B cell (primary cell): ENCODE data around the gene PARD3. TPM values are rescaled to one million over a fixed set of nuclear protein-coding genes. Genes with fewer than 3 reads are reported as not detected.

Experiments used
- ATAC-seq: fragments of 200-7000 bp; cut with Tn5 transposase; one replicate; pipeline ENCODE4 v1.10.0; 2021; ENCODE audit warnings: low read depth, mild to moderate bottlenecking, moderate number of reproducible peaks, moderate library complexity
- CTCF ChIA-PET: fragments of 350-600 bp; sonication (Branson Sonifier 250); formaldehyde crosslinking; loops from one replicate; lab custom pipeline; 2021; ENCODE audit warnings: antibody characterized with exemption, inconsistent platforms; lab: Charles Lee
- POLR2A ChIA-PET: fragments of 350-600 bp; sonication (Branson Sonifier 250); formaldehyde crosslinking; loops from one replicate; lab custom pipeline; 2021; ENCODE audit warnings: antibody characterized with exemption; lab: Charles Lee
- DNase-seq: peaks from one replicate; pipeline ENCODE4 v3.0.0; 2013
- H2AFZ ChIP-seq: 2 replicates; pipeline ENCODE4 v1.6.1; 2012; ENCODE audit warnings: mild to moderate bottlenecking, low read depth, low read length; ENCODE audit not compliant: insufficient read depth, poor library complexity, severe bottlenecking
- H3K27ac ChIP-seq, 2 donors: 1 replicate in 1 of 2; 2 replicates in 1 of 2; pipeline ENCODE4 v1.5.1; 2012 to 2013; ENCODE audit warnings: low read length in 2 of 2, mild to moderate bottlenecking in 2 of 2, moderate library complexity in 1 of 2
- H3K27me3 ChIP-seq, 4 experiments: fragments of 200-600 bp in 1 of 4; sonication (generic) in 1 of 4; replicated peaks in 1 of 4; 1 replicate in 2 of 4; 2 replicates in 2 of 4; pipeline versions ENCODE4 v1.6.1 to v1.7.0; 2013 to 2016; ENCODE audit warnings: low read length in 3 of 4, mild to moderate bottlenecking in 2 of 4, mixed read lengths in 1 of 4, moderate library complexity in 1 of 4; ENCODE audit not compliant: insufficient read depth in 4 of 4, control insufficient read depth in 3 of 4; ENCODE audit errors: control extremely low read depth in 1 of 4
- H3K36me3 ChIP-seq, 2 experiments: replicated peaks in 1 of 2; 1 replicate in 1 of 2; 2 replicates in 1 of 2; pipeline versions ENCODE4 v1.6.1 to v1.7.1; 2013; ENCODE audit warnings: low read length in 1 of 2; ENCODE audit not compliant: insufficient read depth in 2 of 2, control insufficient read depth in 1 of 2; ENCODE audit errors: control extremely low read depth in 1 of 2, extremely low read depth in 1 of 2
- H3K4me1 ChIP-seq, 2 donors: fragments of 200-600 bp in 1 of 2; sonication (generic) in 1 of 2; 1 replicate in 1 of 2; 2 replicates in 1 of 2; pipeline versions ENCODE4 v1.5.1 to v1.6.1; 2013 to 2017; ENCODE audit warnings: low read length in 2 of 2; ENCODE audit not compliant: control insufficient read depth in 2 of 2, insufficient read depth in 2 of 2
- H3K4me2 ChIP-seq: replicated peaks from 2 replicates; pipeline ENCODE3; 2012; ENCODE audit warnings: mild to moderate bottlenecking, low read depth, low read length; ENCODE audit not compliant: poor library complexity, severe bottlenecking
- H3K4me3 ChIP-seq, 5 experiments: fragments of 200-600 bp in 1 of 5; sonication (generic) in 1 of 5; 1 replicate in 3 of 5; 2 replicates in 2 of 5; pipeline versions ENCODE4 v1.5.1 to v1.7.0; 2011 to 2016; ENCODE audit warnings: low read length in 4 of 5, mild to moderate bottlenecking in 4 of 5, low read depth in 2 of 5, control low read depth in 1 of 5, moderate library complexity in 1 of 5; ENCODE audit not compliant: insufficient read depth in 1 of 5; ENCODE audit errors: control extremely low read depth in 1 of 5, extremely low read depth in 1 of 5
- H3K79me2 ChIP-seq: fragments of 200-600 bp; sonication (generic); one replicate; pipeline ENCODE4 v1.6.0; 2016; ENCODE audit warnings: low read length; ENCODE audit not compliant: control insufficient read depth, insufficient read depth
- H3K9ac ChIP-seq: fragments of 200-600 bp; sonication (generic); 2 replicates; pipeline ENCODE4 v1.6.1; 2017; ENCODE audit warnings: mild to moderate bottlenecking, low read length, moderate library complexity
- H3K9me3 ChIP-seq, 3 donors: one replicate each; pipeline versions ENCODE4 v1.6.1 to v1.7.1; 2013; ENCODE audit warnings: low read length in 2 of 3; ENCODE audit not compliant: control insufficient read depth in 2 of 3, insufficient read depth in 1 of 3; ENCODE audit errors: control extremely low read depth in 1 of 3
- H4K20me1 ChIP-seq: 2 replicates; pipeline ENCODE4 v1.6.0; 2012; ENCODE audit warnings: mild to moderate bottlenecking, low read length; ENCODE audit not compliant: insufficient read depth, control insufficient read depth, poor library complexity, severe bottlenecking
- H3K27ac Mint-ChIP-seq: one replicate; pipeline ENCODE4 v1.8.0; 2021; ENCODE audit warnings: mixed read lengths
- H3K27me3 Mint-ChIP-seq: one replicate; pipeline ENCODE4 v1.8.0; 2021; ENCODE audit warnings: mixed read lengths
- H3K4me1 Mint-ChIP-seq: one replicate; pipeline ENCODE4 v1.8.0; 2021; ENCODE audit warnings: mixed read lengths
- H3K4me3 Mint-ChIP-seq: one replicate; pipeline ENCODE4 v1.8.0; 2021; ENCODE audit warnings: mixed read lengths
- H3K9me3 Mint-ChIP-seq: one replicate; pipeline ENCODE4 v1.8.0; 2022; ENCODE audit warnings: mixed read lengths; ENCODE audit not compliant: insufficient read depth
- CTCF ChIP-seq: fragments of 200-600 bp; IDR thresholded peaks from one replicate; pipeline ENCODE4 v1.8.0; 2022; ENCODE audit warnings: antibody characterized with exemption, mild to moderate bottlenecking
- EZH2 ChIP-seq: IDR thresholded peaks from 2 replicates; pipeline ENCODE4 v1.6.1; 2012; ENCODE audit warnings: borderline replicate concordance, low read depth, mild to moderate bottlenecking, moderate library complexity, low read length; ENCODE audit not compliant: insufficient read depth, poor library complexity, severe bottlenecking
- WGBS: methylation state at CpG from one replicate; pipeline ENCODE4 v1.1.5; 2013; ENCODE audit warnings: missing lambda C conversion rate; ENCODE audit not compliant: insufficient coverage; 5-methylcytosine and 5-hydroxymethylcytosine counted together
- intact Hi-C: fragments of 100-400 bp; cut with micrococcal nuclease; formaldehyde crosslinking; loops from one replicate; pipeline ENCODE4 v1.10.0; 2022
- polyA plus RNA-seq: library from polyadenylated mRNA; depleted of rRNA; stranded (reverse); fragments of >200 nt; gene quantifications from 2 replicates; pipeline ENCODE4 v1.2.3, GENCODE V29; 2012
- total RNA-seq, 2 donors: library from RNA; stranded (reverse); fragments of 120-200 nt in 1 of 2; gene quantifications; 1 replicate in 1 of 2; 2 replicates in 1 of 2; pipeline versions ENCODE4 v1.2.3 to v1.2.4, GENCODE V29; 2013 to 2022

The PARD3 gene
- total and polyA plus RNA-seq, 2 donors (not counting 1 experiment from before 2014, with no cell fraction given), result not detected

DNA sequence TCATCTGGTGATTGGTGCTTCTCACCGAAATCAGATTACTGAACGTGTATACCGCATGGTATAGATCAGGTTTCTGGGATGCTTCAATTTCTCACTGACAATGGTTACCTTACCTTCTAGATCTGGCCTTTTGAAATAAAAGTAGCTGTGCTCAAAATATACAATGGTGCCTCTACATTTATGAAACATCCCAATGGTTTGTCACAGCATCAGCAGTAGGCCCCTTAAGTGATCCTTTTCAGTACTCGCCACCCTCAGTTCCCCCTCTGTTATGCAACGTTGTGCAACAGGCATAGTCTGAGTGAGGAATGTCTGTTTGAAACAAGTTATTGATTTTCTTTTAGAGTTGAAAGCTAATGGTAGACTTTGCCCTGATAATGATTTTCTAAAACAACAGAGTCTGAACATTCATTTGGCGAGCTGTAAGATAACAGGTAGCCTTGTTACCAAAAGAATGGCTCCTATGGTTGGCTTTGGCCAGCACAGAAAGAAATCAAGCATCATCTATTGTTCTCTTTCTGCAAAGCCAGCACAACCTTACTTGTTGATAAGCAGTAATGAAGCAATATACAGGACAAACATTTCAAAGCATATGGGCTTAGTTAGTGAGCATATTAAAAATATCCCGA lies 693.9 kb downstream of the PARD3 start:
- Histone ChIP-seq H3K4me1 (no peaks in the 10 kb centered on the region), H3K9me3 (peaks cover 0 to 4% (median 0%) of the 10 kb centered on the region in 3 donors), H3K9ac (no peak overlapping the region), H3K4me2 (no peak overlapping the region), H3K4me3 (no peak overlapping the region), H2AFZ (no peak overlapping the region), H3K36me3 (no peaks in the 10 kb centered on the region), H3K27ac (no peak overlapping the region), H3K27me3 (no peaks in the 10 kb centered on the region), H3K79me2 (no peaks in the 10 kb centered on the region), H4K20me1 (no peaks in the 10 kb centered on the region)
- H3K4me1 Mint-ChIP-seq, result no peaks in the 10 kb centered on the region
- DNase-seq (no peak), ATAC-seq (no peak)
- no peaks in the 10 kb centered on the region for H3K27me3 Mint-ChIP-seq
- no peak overlapping the region for H3K4me3 Mint-ChIP-seq
- 89% methylated on average over 4 of the region's 7 CpGs for WGBS
- intact Hi-C loops, result no loop called here
- TF ChIP-seq CTCF (no peak), EZH2 (no peak)
- no peak overlapping the region for H3K27ac Mint-ChIP-seq
- H3K9me3 Mint-ChIP-seq, result no peaks in the 10 kb centered on the region
- ChIA-PET POLR2A (no interaction called here), CTCF (no interaction called here)

DNA sequence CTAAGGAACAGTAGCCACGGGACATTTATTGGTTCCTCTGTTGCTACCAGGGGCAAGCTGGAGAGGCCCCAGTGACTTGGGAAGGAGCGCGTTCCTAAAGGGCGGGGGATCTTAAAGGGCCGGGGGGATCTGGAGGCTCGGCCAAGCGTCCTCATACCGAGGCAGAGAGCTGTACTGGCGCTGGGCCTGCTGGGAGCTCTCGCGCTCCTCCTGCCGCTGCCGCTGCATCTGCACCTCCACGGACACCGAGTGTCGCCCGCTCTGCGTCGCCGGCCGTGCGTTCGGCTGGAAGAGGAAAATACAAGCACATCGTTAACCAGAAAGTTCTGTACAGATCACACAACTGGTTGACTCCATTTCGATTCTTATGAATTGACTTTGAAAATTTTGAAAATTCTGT lies 695.6 kb downstream of the PARD3 start:
- Mint-ChIP-seq H3K27me3 (no peaks in the 10 kb centered on the region), H3K4me3 (no peak overlapping the region), H3K27ac (no peak overlapping the region), H3K4me1 (no peaks in the 10 kb centered on the region), H3K9me3 (no peaks in the 10 kb centered on the region)
- no peak overlapping the region for H3K4me2 ChIP-seq
- POLR2A ChIA-PET, result no interaction called here
- CTCF ChIA-PET, result no interaction called here
- H3K27me3 ChIP-seq, result no peaks in the 10 kb centered on the region
- no peak for ATAC-seq
- H3K4me3 ChIP-seq, result no peak overlapping the region
- H4K20me1 ChIP-seq, result no peaks in the 10 kb centered on the region
- no peak overlapping the region for H3K9ac ChIP-seq
- WGBS, result 90% methylated on average over 24 of the region's 25 CpGs
- intact Hi-C loops, result no loop called here
- H3K79me2 ChIP-seq, result no peaks in the 10 kb centered on the region
- TF ChIP-seq EZH2 (no peak), CTCF (no peak)
- H3K9me3 ChIP-seq, result peaks cover 0 to 4% (median 0%) of the 10 kb centered on the region in 3 donors
- no peak overlapping the region for H3K27ac ChIP-seq
- H3K4me1 ChIP-seq, result no peaks in the 10 kb centered on the region
- no peak for DNase-seq
- no peak overlapping the region for H2AFZ ChIP-seq
- H3K36me3 ChIP-seq, result no peaks in the 10 kb centered on the region
